Immature natural killer cell (primary cell): ENCODE data around the gene EVI5L. TPM values are rescaled to one million over a fixed set of nuclear protein-coding genes. Genes with fewer than 3 reads are reported as not detected.
"Not testable (repeated sequence)": the region's sequence is repeated elsewhere in the genome, so short reads cannot be mapped to it uniquely, and the experiment has no call there.

ENCODE experiments used
- DNase-seq, 3 donors: peaks; one replicate each; pipeline ENCODE4 v3.0.0; 2022; ENCODE audit warnings: mixed read lengths in 1 of 3
- H3K27ac Mint-ChIP-seq, 6 donors: one replicate each; pipeline ENCODE4 v1.8.0; 2020; ENCODE audit warnings: mixed read lengths in 6 of 6, mild to moderate bottlenecking in 5 of 6, inconsistent platforms in 4 of 6, moderate library complexity in 3 of 6
- H3K27me3 Mint-ChIP-seq, 3 donors: one replicate each; pipeline ENCODE4 v1.8.0; 2020 to 2021; ENCODE audit warnings: low read depth in 3 of 3, mild to moderate bottlenecking in 3 of 3, mixed read lengths in 3 of 3, moderate library complexity in 3 of 3, inconsistent platforms in 1 of 3
- H3K36me3 Mint-ChIP-seq, 3 donors: one replicate each; pipeline ENCODE4 v1.8.0; 2020; ENCODE audit warnings: mixed read lengths in 3 of 3, inconsistent platforms in 2 of 3, mild to moderate bottlenecking in 2 of 3
- H3K4me1 Mint-ChIP-seq, 2 donors: one replicate each; pipeline ENCODE4 v1.8.0; 2020; ENCODE audit warnings: inconsistent platforms in 2 of 2, mild to moderate bottlenecking in 2 of 2, mixed read lengths in 2 of 2, moderate library complexity in 1 of 2
- H3K4me3 Mint-ChIP-seq, 5 donors: one replicate each; pipeline ENCODE4 v1.8.0; 2020; ENCODE audit warnings: mild to moderate bottlenecking in 5 of 5, mixed read lengths in 5 of 5, inconsistent platforms in 3 of 5, moderate library complexity in 3 of 5
- H3K9me3 Mint-ChIP-seq, 6 donors: one replicate each; pipeline ENCODE4 v1.8.0; 2020; ENCODE audit warnings: mild to moderate bottlenecking in 6 of 6, mixed read lengths in 6 of 6, inconsistent platforms in 4 of 6, moderate library complexity in 3 of 6
- polyA plus RNA-seq, 3 donors: library from polyadenylated mRNA; unstranded; fragments of 300-500 nt; fragmentation: Illumina TruSeq; gene quantifications; one replicate each; pipeline ENCODE4 v1.2.3, GENCODE V29; 2021

Gene EVI5L
- polyA plus RNA-seq, 3 donors from 2014 or later, result 1.6 to 5.1 (median 2.7) TPM

- H3K4me1 Mint-ChIP-seq, result no peaks in the 10 kb centered on the region
- H3K9me3 Mint-ChIP-seq, result peaks cover 0 to 1% (median 0%) of the 10 kb centered on the region in 6 donors
- no peak overlapping the region for H3K4me3 Mint-ChIP-seq
- peak; percentile 62 to 66 (median 65) for DNase-seq
- no peaks in the 10 kb centered on the region for H3K36me3 Mint-ChIP-seq
- H3K27me3 Mint-ChIP-seq, result no peaks in the 10 kb centered on the region
- H3K27ac Mint-ChIP-seq, result no peak overlapping the region
Measured at GRCh38 chr19:7852851-7853769, 23.1 kb downstream of the EVI5L start.

- Mint-ChIP-seq H3K9me3 (peaks cover 0 to 1% (median 0%) of the 10 kb centered on the region in 6 donors), H3K27me3 (no peaks in the 10 kb centered on the region), H3K4me3 (no peak overlapping the region), H3K36me3 (no peaks in the 10 kb centered on the region), H3K4me1 (no peaks in the 10 kb centered on the region), H3K27ac (no peak overlapping the region)
- no peak for DNase-seq
Measured at GRCh38 chr19:7853770-7854128, 23.7 kb downstream of the EVI5L start.

GRCh38 chr19:7855426-7856108, 25.5 kb downstream of the EVI5L start:
- H3K27ac Mint-ChIP-seq, result peak overlapping the region in 1 of 6 donors; percentile 46
- H3K4me1 Mint-ChIP-seq, result no peaks in the 10 kb centered on the region
- no peak overlapping the region for H3K4me3 Mint-ChIP-seq
- H3K27me3 Mint-ChIP-seq, result peaks cover 0 to 2% (median 1%) of the 10 kb centered on the region in 3 donors
- DNase-seq, result no peak
- no peaks in the 10 kb centered on the region for H3K9me3 Mint-ChIP-seq
- no peaks in the 10 kb centered on the region for H3K36me3 Mint-ChIP-seq

- Mint-ChIP-seq H3K9me3 (no peaks in the 10 kb centered on the region), H3K27me3 (peaks cover 0 to 3% (median 2%) of the 10 kb centered on the region in 3 donors), H3K4me3 (no peak overlapping the region), H3K27ac (no peak overlapping the region), H3K36me3 (no peaks in the 10 kb centered on the region), H3K4me1 (no peaks in the 10 kb centered on the region)
- DNase-seq, result no peak
Measured at GRCh38 chr19:7856109-7856591, 26.1 kb downstream of the EVI5L start.

GRCh38 chr19:7856679-7857663, 27.0 kb downstream of the EVI5L start:
- H3K4me1 Mint-ChIP-seq, result peaks cover 0 to 5% of the 10 kb centered on the region in 2 donors
- H3K4me3 Mint-ChIP-seq, result no peak overlapping the region
- peaks cover 0 to 3% (median 2%) of the 10 kb centered on the region in 3 donors for H3K27me3 Mint-ChIP-seq
- no peak overlapping the region for H3K27ac Mint-ChIP-seq
- no peak for DNase-seq
- no peaks in the 10 kb centered on the region for H3K36me3 Mint-ChIP-seq
- H3K9me3 Mint-ChIP-seq, result no peaks in the 10 kb centered on the region

- H3K9me3 Mint-ChIP-seq, result no peaks in the 10 kb centered on the region
- DNase-seq, result no peak
- H3K36me3 Mint-ChIP-seq, result no peaks in the 10 kb centered on the region
- H3K4me3 Mint-ChIP-seq, result no peak overlapping the region
- H3K4me1 Mint-ChIP-seq, result peaks cover 0 to 6% of the 10 kb centered on the region in 2 donors
- peaks cover 0 to 3% (median 2%) of the 10 kb centered on the region in 3 donors for H3K27me3 Mint-ChIP-seq
- H3K27ac Mint-ChIP-seq, result no peak overlapping the region
Measured at GRCh38 chr19:7857727-7858108, 27.7 kb downstream of the EVI5L start.

- H3K36me3 Mint-ChIP-seq, result no peaks in the 10 kb centered on the region
- no peak overlapping the region for H3K27ac Mint-ChIP-seq
- no peak overlapping the region for H3K4me3 Mint-ChIP-seq
- H3K9me3 Mint-ChIP-seq, result no peaks in the 10 kb centered on the region
- no peak for DNase-seq
- peaks cover 0 to 6% of the 10 kb centered on the region in 2 donors for H3K4me1 Mint-ChIP-seq
- H3K27me3 Mint-ChIP-seq, result peaks cover 0 to 3% (median 2%) of the 10 kb centered on the region in 3 donors
Measured at GRCh38 chr19:7858109-7858770, 28.2 kb downstream of the EVI5L start.

- not testable (repeated sequence) for DNase-seq, H3K36me3 Mint-ChIP-seq
Measured at GRCh38 chr19:7859087-7859486, 29.1 kb downstream of the EVI5L start.

GRCh38 chr19:7859831-7860713, 30.1 kb downstream of the EVI5L start:
- peaks cover 0 to 5% (median 4%) of the 10 kb centered on the region in 3 donors for H3K27me3 Mint-ChIP-seq
- no peaks in the 10 kb centered on the region for H3K36me3 Mint-ChIP-seq
- no peak overlapping the region for H3K27ac Mint-ChIP-seq
- H3K4me1 Mint-ChIP-seq, result peaks cover 0 to 6% of the 10 kb centered on the region in 2 donors
- no peak for DNase-seq
- no peak overlapping the region for H3K4me3 Mint-ChIP-seq
- no peaks in the 10 kb centered on the region for H3K9me3 Mint-ChIP-seq

More at GRCh38 chr19:7859087-7859486, 29.1 kb downstream of the EVI5L start:
- H3K4me1 Mint-ChIP-seq, H3K9me3 Mint-ChIP-seq, H3K27ac Mint-ChIP-seq, H3K4me3 Mint-ChIP-seq, H3K27me3 Mint-ChIP-seq: not testable (repeated sequence)

GRCh38 chr19:7860714-7861618, 30.9 kb downstream of the EVI5L start:
- H3K4me3 Mint-ChIP-seq, result peak overlapping the region in 1 of 5 donors; percentile 44
- H3K27ac Mint-ChIP-seq, result no peak overlapping the region
- no peaks in the 10 kb centered on the region for H3K9me3 Mint-ChIP-seq

GRCh38 chr19:7861619-7862412, 31.8 kb downstream of the EVI5L start:
- H3K36me3 Mint-ChIP-seq, result no peaks in the 10 kb centered on the region
- no peak overlapping the region for H3K27ac Mint-ChIP-seq
- no peak for DNase-seq
- H3K27me3 Mint-ChIP-seq, result peaks cover 0 to 11% (median 11%) of the 10 kb centered on the region in 3 donors
- H3K9me3 Mint-ChIP-seq, result no peaks in the 10 kb centered on the region
- peaks cover 0 to 6% of the 10 kb centered on the region in 2 donors for H3K4me1 Mint-ChIP-seq
- peak overlapping the region in 4 of 5 donors; percentile 18 to 72 (median 46) for H3K4me3 Mint-ChIP-seq

More at GRCh38 chr19:7860714-7861618, 30.9 kb downstream of the EVI5L start:
- Mint-ChIP-seq H3K4me1 (peaks cover 0 to 6% of the 10 kb centered on the region in 2 donors), H3K36me3 (no peaks in the 10 kb centered on the region), H3K27me3 (peaks cover 0 to 8% (median 8%) of the 10 kb centered on the region in 3 donors)
- DNase-seq, result no peak
